ENCODE measurements around the gene MMD. TPM values are rescaled to one million over a fixed set of nuclear protein-coding genes. Genes with fewer than 3 reads are reported as not detected.
"Not testable (repeated sequence)": the region's sequence is repeated elsewhere in the genome, so short reads cannot be mapped to it uniquely, and the experiment has no call there.

The MMD gene
- total and polyA plus RNA-seq, 2 donors from 2014 or later: 6.4 to 9.9 TPM

- Histone ChIP-seq H3K4me1 (ENCODE audit: control insufficient read depth in 2 of 3, insufficient read depth in 2 of 3, low read depth in 1 of 3, low read length in 3 of 3) (peaks cover 0 to 2% (median 0%) of the 10 kb centered on the region in 3 donors), H3K9ac (ENCODE audit: low read length in 3 of 3) (no peak overlapping the region), H3K4me3 (ENCODE audit: low read length in 3 of 3) (no peak overlapping the region), H3K27me3 (ENCODE audit: control insufficient read depth, insufficient read depth, low read length) (no peaks in the 10 kb centered on the region), H3K36me3 (ENCODE audit: control insufficient read depth in 2 of 3, insufficient read depth in 3 of 3, low read length in 3 of 3) (no peaks in the 10 kb centered on the region), H3K9me3 (ENCODE audit: control insufficient read depth in 2 of 3, insufficient read depth in 1 of 3, low read length in 3 of 3) (no peaks in the 10 kb centered on the region), H3K27ac (ENCODE audit: low read depth in 2 of 2, low read length in 2 of 2) (no peak overlapping the region)
- DNase-seq (no peak), FAIRE-seq (no peak)
- intact Hi-C loops (cut with DNase I): no loop called here
- TF ChIP-seq CTCF (IDR thresholded peaks at IDR 0.05; ENCODE audit: borderline replicate concordance, extremely low read depth, insufficient read depth): no peak
Observed at GRCh38 chr17:55423535-55423934, 1.9 kb upstream of the MMD start.

- H3K9me3 ChIP-seq (ENCODE audit: control insufficient read depth in 2 of 3, insufficient read depth in 1 of 3, low read length in 3 of 3); H3K9ac ChIP-seq (ENCODE audit: low read length in 3 of 3); H3K27me3 ChIP-seq (ENCODE audit: control insufficient read depth, insufficient read depth, low read length); H3K4me3 ChIP-seq (ENCODE audit: low read length in 3 of 3); FAIRE-seq; H3K27ac ChIP-seq (ENCODE audit: low read depth in 2 of 2, low read length in 2 of 2); H3K36me3 ChIP-seq (ENCODE audit: control insufficient read depth in 2 of 3, insufficient read depth in 3 of 3, low read length in 3 of 3); intact Hi-C loops (cut with DNase I); H3K4me1 ChIP-seq (ENCODE audit: control insufficient read depth in 2 of 3, insufficient read depth in 2 of 3, low read depth in 1 of 3, low read length in 3 of 3); DNase-seq: not testable (repeated sequence)
Observed at GRCh38 chr17:55422828-55423164, 1.2 kb upstream of the MMD start.

- Histone ChIP-seq H3K27ac (ENCODE audit: low read depth in 2 of 2, low read length in 2 of 2) (peak overlapping the region in 1 of 2 donors; percentile 73), H3K9me3 (ENCODE audit: control insufficient read depth in 2 of 3, insufficient read depth in 1 of 3, low read length in 3 of 3) (no peaks in the 10 kb centered on the region), H3K4me3 (ENCODE audit: low read length in 3 of 3) (peak overlapping the region; percentile 69 to 91 (median 83)), H3K36me3 (ENCODE audit: control insufficient read depth in 2 of 3, insufficient read depth in 3 of 3, low read length in 3 of 3) (no peaks in the 10 kb centered on the region), H3K9ac (ENCODE audit: low read length in 3 of 3) (peak overlapping the region; percentile 46 to 96 (median 85)), H3K4me1 (ENCODE audit: control insufficient read depth in 2 of 3, insufficient read depth in 2 of 3, low read depth in 1 of 3, low read length in 3 of 3) (peaks cover 0 to 2% (median 0%) of the 10 kb centered on the region in 3 donors), H3K27me3 (ENCODE audit: control insufficient read depth, insufficient read depth, low read length) (no peaks in the 10 kb centered on the region)
- no peak for FAIRE-seq
- DNase-seq: peak in 4 of 5 donors; percentile 48 to 83 (median 54)
- TF ChIP-seq CTCF (IDR thresholded peaks at IDR 0.05; ENCODE audit: borderline replicate concordance, extremely low read depth, insufficient read depth): no peak
- intact Hi-C loops (cut with DNase I): no loop called here
Observed at GRCh38 chr17:55420776-55421178, 858 bp downstream of the MMD start.

- Histone ChIP-seq H3K4me1 (ENCODE audit: control insufficient read depth in 2 of 3, insufficient read depth in 2 of 3, low read depth in 1 of 3, low read length in 3 of 3) (peaks cover 0 to 2% (median 0%) of the 10 kb centered on the region in 3 donors), H3K27ac (ENCODE audit: low read depth in 2 of 2, low read length in 2 of 2) (no peak overlapping the region), H3K9ac (ENCODE audit: low read length in 3 of 3) (peak overlapping the region; percentile 33 to 85 (median 46)), H3K27me3 (ENCODE audit: control insufficient read depth, insufficient read depth, low read length) (no peaks in the 10 kb centered on the region), H3K4me3 (ENCODE audit: low read length in 3 of 3) (peak overlapping the region; percentile 69 to 91 (median 83)), H3K36me3 (ENCODE audit: control insufficient read depth in 2 of 3, insufficient read depth in 3 of 3, low read length in 3 of 3) (no peaks in the 10 kb centered on the region), H3K9me3 (ENCODE audit: control insufficient read depth in 2 of 3, insufficient read depth in 1 of 3, low read length in 3 of 3) (no peaks in the 10 kb centered on the region)
- no peak for TF ChIP-seq CTCF (IDR thresholded peaks at IDR 0.05; ENCODE audit: borderline replicate concordance, extremely low read depth, insufficient read depth)
- intact Hi-C loops (cut with DNase I): no loop called here
- FAIRE-seq: no peak
- no peak for DNase-seq
Observed at GRCh38 chr17:55420067-55420775, 1.4 kb downstream of the MMD start.

Data from kidney (tissue), 14 donors.